HEK293 (cell line): ENCODE data around the gene KDM4B.

ENCODE experiments used
- CTCF ChIA-PET: fragments of 350-600 bp; formaldehyde crosslinking; extraction: SDS; loops from one replicate; lab custom pipeline; 2021; ENCODE audit warnings: antibody characterized with exemption; lab: Yijun Ruan, JAX
- POLR2A ChIA-PET: fragments of 300-600 bp; formaldehyde crosslinking; extraction: SDS; loops from one replicate; lab custom pipeline; 2020; ENCODE audit warnings: antibody characterized with exemption, inconsistent platforms; lab: Yijun Ruan, JAX
- H3K27ac ChIP-seq: fragments of 200-500 bp; sonication (Bioruptor generic); 2 replicates; pipeline ENCODE4 v1.5.1; 2014; ENCODE audit warnings: low read depth, low read length, control low read depth, inconsistent platforms; ENCODE audit errors: extremely low read depth
- H3K36me3 ChIP-seq, 2 experiments: fragments of 200-500 bp in 1 of 2; sonication (Bioruptor generic) in 1 of 2; 1 replicate in 1 of 2; 2 replicates in 1 of 2; pipeline ENCODE4 v1.5.1; 2014 to 2017; ENCODE audit warnings: inconsistent platforms in 2 of 2, low read length in 2 of 2; ENCODE audit not compliant: control insufficient read depth in 2 of 2, insufficient read depth in 1 of 2
- H3K4me1 ChIP-seq: fragments of 200-500 bp; sonication (Bioruptor generic); 2 replicates; pipeline ENCODE4 v1.5.1; 2014; ENCODE audit warnings: mild to moderate bottlenecking, low read length, inconsistent platforms; ENCODE audit not compliant: control insufficient read depth, insufficient read depth
- H3K4me3 ChIP-seq: 2 replicates; pipeline ENCODE4 v1.5.1; 2011; ENCODE audit warnings: low read depth, mild to moderate bottlenecking, control low read depth, low read length, moderate library complexity
- H3K9me3 ChIP-seq: fragments of 200-500 bp; sonication (Bioruptor generic); 2 replicates; pipeline ENCODE4 v1.5.1; 2014; ENCODE audit warnings: low read depth, low read length, inconsistent platforms; ENCODE audit not compliant: control insufficient read depth, insufficient read depth
- HOXD13 ChIP-seq: sonication (generic); formaldehyde crosslinking; IDR thresholded peaks from 2 replicates; pipeline ENCODE4 v1.8.0; 2022; ENCODE audit warnings: missing genetic modification reagents, borderline replicate concordance
- KLF10 ChIP-seq: fragments of 450-650 bp; IDR thresholded peaks from 2 replicates; pipeline ENCODE4 v1.5.1; 2018; ENCODE audit warnings: missing biosample characterization, mild to moderate bottlenecking, missing genetic modification characterization
- SETDB1 ChIP-seq: IDR thresholded peaks from one replicate; pipeline ENCODE4 v1.6.1; 2017; ENCODE audit warnings: mild to moderate bottlenecking, low read length, moderate library complexity, mixed read lengths; ENCODE audit not compliant: insufficient read length
- ZBTB21 ChIP-seq: fragments of 450-650 bp; formaldehyde crosslinking; IDR thresholded peaks from 2 replicates; pipeline ENCODE4 v1.5.1; 2017; ENCODE audit warnings: missing biosample characterization, missing genetic modification characterization
- ZNF155 ChIP-seq: fragments of 450-650 bp; formaldehyde crosslinking; IDR thresholded peaks from 2 replicates; pipeline ENCODE4 v1.5.1; 2016; ENCODE audit warnings: missing biosample characterization, missing genetic modification characterization
- ZNF223 ChIP-seq: fragments of 450-650 bp; formaldehyde crosslinking; IDR thresholded peaks from 2 replicates; pipeline ENCODE4 v1.5.1; 2016; ENCODE audit warnings: missing biosample characterization, missing genetic modification characterization
- ZNF544 ChIP-seq: fragments of 450-650 bp; formaldehyde crosslinking; IDR thresholded peaks from 2 replicates; pipeline ENCODE4 v1.5.0; 2017; ENCODE audit warnings: missing biosample characterization, missing genetic modification characterization
- TF ChIP-seq, protein P1 (sequence below): fragments of 450-650 bp; formaldehyde crosslinking; IDR thresholded peaks from 2 replicates; pipeline ENCODE4 v1.5.1; 2017; ENCODE audit warnings: missing biosample characterization, missing genetic modification characterization
- TF ChIP-seq, protein P2 (sequence below): fragments of 450-650 bp; formaldehyde crosslinking; IDR thresholded peaks from 2 replicates; pipeline ENCODE4 v1.5.1; 2017; ENCODE audit warnings: missing biosample characterization, missing genetic modification characterization
- TF ChIP-seq, protein P3 (sequence below): fragments of 450-650 bp; formaldehyde crosslinking; IDR thresholded peaks from 2 replicates; pipeline ENCODE4 v1.5.1; 2016; ENCODE audit warnings: missing biosample characterization, missing genetic modification characterization
- TF ChIP-seq, protein P4 (sequence below): fragments of 450-650 bp; formaldehyde crosslinking; IDR thresholded peaks from 2 replicates; pipeline ENCODE4 v1.5.1; 2016; ENCODE audit warnings: missing biosample characterization, missing genetic modification characterization
- TF ChIP-seq, protein P5 (sequence below): fragments of 450-650 bp; formaldehyde crosslinking; IDR thresholded peaks from 2 replicates; pipeline ENCODE4 v1.5.0; 2017; ENCODE audit warnings: missing biosample characterization, missing genetic modification characterization, borderline replicate concordance
- TF ChIP-seq, protein P6 (sequence below): fragments of 450-650 bp; formaldehyde crosslinking; conservative IDR thresholded peaks from 2 replicates; pipeline ENCODE4 v1.5.1; 2016; ENCODE audit warnings: low read depth, missing biosample characterization, missing genetic modification characterization
- TF ChIP-seq, protein P7 (sequence below): fragments of 450-650 bp; formaldehyde crosslinking; IDR thresholded peaks from 2 replicates; pipeline ENCODE4 v1.5.1; 2016; ENCODE audit warnings: missing biosample characterization, missing genetic modification characterization

The KDM4B gene

DNA sequence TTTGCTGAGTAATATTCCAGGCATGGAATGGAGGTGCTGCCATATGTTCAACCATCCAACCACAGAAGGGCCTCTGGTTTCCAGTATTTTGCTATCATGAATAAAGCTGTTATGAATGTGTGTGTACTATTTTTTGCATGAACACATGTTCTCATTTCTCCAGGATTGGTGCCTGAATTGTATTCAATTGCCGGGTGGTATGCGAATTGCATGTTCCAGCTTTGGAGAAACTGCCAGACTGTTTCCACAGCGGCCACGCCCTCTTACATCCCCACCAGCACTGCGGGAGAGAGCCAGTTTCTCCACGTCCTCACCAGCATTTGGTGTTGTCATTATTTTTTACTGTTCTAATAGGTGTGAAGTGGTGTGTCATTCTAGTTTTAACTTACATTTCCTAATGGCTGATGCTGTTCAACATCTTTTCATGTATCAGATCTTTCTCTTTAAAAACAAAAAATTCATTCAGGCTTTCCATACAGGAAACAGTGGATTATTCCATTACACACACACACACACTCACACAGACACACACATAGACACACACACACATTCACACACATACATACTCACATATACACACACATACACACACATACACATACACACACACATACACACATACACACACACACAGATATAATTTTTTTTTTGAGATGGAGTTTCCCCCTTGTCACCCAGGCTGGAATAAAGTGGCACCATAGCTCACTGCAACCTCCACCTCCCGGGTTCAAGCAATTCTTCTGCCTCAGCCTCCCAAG lies 217.6 kb downstream of the KDM4B start:
- no peak for TF ChIP-seq HOXD13
- TF ChIP-seq, protein P1, sequence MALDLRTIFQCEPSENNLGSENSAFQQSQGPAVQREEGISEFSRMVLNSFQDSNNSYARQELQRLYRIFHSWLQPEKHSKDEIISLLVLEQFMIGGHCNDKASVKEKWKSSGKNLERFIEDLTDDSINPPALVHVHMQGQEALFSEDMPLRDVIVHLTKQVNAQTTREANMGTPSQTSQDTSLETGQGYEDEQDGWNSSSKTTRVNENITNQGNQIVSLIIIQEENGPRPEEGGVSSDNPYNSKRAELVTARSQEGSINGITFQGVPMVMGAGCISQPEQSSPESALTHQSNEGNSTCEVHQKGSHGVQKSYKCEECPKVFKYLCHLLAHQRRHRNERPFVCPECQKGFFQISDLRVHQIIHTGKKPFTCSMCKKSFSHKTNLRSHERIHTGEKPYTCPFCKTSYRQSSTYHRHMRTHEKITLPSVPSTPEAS (tag by site-specific recombination), result peak; percentile 98
- TF ChIP-seq, protein P2, sequence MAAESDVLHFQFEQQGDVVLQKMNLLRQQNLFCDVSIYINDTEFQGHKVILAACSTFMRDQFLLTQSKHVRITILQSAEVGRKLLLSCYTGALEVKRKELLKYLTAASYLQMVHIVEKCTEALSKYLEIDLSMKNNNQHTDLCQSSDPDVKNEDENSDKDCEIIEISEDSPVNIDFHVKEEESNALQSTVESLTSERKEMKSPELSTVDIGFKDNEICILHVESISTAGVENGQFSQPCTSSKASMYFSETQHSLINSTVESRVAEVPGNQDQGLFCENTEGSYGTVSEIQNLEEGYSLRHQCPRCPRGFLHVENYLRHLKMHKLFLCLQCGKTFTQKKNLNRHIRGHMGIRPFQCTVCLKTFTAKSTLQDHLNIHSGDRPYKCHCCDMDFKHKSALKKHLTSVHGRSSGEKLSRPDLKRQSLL (tag by site-specific recombination), result no peak
- TF ChIP-seq, protein P3, sequence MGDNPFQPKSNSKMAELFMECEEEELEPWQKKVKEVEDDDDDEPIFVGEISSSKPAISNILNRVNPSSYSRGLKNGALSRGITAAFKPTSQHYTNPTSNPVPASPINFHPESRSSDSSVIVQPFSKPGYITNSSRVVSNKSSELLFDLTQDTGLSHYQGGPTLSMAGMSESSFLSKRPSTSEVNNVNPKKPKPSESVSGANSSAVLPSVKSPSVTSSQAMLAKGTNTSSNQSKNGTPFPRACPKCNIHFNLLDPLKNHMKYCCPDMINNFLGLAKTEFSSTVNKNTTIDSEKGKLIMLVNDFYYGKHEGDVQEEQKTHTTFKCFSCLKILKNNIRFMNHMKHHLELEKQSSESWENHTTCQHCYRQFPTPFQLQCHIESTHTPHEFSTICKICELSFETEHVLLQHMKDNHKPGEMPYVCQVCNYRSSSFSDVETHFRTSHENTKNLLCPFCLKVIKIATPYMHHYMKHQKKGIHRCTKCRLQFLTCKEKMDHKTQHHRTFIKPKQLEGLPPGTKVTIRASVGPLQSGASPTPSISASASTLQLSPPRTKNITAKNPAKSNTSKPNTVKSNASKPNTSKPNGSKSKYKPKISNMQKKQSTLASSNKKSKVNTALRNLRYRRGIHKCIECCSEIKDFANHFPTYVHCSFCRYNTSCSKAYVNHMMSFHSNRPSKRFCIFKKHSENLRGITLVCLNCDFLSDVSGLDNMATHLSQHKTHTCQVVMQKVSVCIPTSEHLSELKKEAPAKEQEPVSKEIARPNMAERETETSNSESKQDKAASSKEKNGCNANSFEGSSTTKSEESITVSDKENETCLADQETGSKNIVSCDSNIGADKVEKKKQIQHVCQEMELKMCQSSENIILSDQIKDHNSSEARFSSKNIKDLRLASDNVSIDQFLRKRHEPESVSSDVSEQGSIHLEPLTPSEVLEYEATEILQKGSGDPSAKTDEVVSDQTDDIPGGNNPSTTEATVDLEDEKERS (tag by site-specific recombination), result no peak
- TF ChIP-seq ZNF155 (tag by site-specific recombination), result no peak
- TF ChIP-seq, protein P4, sequence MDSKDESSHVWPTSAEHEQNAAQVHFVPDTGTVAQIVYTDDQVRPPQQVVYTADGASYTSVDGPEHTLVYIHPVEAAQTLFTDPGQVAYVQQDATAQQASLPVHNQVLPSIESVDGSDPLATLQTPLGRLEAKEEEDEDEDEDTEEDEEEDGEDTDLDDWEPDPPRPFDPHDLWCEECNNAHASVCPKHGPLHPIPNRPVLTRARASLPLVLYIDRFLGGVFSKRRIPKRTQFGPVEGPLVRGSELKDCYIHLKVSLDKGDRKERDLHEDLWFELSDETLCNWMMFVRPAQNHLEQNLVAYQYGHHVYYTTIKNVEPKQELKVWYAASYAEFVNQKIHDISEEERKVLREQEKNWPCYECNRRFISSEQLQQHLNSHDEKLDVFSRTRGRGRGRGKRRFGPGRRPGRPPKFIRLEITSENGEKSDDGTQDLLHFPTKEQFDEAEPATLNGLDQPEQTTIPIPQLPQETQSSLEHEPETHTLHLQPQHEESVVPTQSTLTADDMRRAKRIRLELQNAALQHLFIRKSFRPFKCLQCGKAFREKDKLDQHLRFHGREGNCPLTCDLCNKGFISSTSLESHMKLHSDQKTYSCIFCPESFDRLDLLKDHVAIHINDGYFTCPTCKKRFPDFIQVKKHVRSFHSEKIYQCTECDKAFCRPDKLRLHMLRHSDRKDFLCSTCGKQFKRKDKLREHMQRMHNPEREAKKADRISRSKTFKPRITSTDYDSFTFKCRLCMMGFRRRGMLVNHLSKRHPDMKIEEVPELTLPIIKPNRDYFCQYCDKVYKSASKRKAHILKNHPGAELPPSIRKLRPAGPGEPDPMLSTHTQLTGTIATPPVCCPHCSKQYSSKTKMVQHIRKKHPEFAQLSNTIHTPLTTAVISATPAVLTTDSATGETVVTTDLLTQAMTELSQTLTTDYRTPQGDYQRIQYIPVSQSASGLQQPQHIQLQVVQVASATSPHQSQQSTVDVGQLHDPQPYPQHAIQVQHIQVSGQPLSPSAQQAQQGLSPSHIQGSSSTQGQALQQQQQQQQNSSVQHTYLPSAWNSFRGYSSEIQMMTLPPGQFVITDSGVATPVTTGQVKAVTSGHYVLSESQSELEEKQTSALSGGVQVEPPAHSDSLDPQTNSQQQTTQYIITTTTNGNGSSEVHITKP (tag by site-specific recombination), result peak; percentile 58
- TF ChIP-seq, protein P5, sequence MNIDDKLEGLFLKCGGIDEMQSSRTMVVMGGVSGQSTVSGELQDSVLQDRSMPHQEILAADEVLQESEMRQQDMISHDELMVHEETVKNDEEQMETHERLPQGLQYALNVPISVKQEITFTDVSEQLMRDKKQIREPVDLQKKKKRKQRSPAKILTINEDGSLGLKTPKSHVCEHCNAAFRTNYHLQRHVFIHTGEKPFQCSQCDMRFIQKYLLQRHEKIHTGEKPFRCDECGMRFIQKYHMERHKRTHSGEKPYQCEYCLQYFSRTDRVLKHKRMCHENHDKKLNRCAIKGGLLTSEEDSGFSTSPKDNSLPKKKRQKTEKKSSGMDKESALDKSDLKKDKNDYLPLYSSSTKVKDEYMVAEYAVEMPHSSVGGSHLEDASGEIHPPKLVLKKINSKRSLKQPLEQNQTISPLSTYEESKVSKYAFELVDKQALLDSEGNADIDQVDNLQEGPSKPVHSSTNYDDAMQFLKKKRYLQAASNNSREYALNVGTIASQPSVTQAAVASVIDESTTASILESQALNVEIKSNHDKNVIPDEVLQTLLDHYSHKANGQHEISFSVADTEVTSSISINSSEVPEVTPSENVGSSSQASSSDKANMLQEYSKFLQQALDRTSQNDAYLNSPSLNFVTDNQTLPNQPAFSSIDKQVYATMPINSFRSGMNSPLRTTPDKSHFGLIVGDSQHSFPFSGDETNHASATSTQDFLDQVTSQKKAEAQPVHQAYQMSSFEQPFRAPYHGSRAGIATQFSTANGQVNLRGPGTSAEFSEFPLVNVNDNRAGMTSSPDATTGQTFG (tag by site-specific recombination), result no peak
- POLR2A ChIA-PET, result interaction anchor here (0.7 kb wide), 1 partner anchor 292 kb away, joined by 3 read pairs; no protein-coding TSS in a partner anchor
- CTCF ChIA-PET, result no interaction called here
- Histone ChIP-seq H3K4me3 (no peak overlapping the region), H3K36me3 (no peaks in the 10 kb centered on the region), H3K27ac (no peak overlapping the region), H3K4me1 (peaks cover 4% of the 10 kb centered on the region; the same call in 1 of the 2 replicates), H3K9me3 (no peaks in the 10 kb centered on the region)

DNA sequence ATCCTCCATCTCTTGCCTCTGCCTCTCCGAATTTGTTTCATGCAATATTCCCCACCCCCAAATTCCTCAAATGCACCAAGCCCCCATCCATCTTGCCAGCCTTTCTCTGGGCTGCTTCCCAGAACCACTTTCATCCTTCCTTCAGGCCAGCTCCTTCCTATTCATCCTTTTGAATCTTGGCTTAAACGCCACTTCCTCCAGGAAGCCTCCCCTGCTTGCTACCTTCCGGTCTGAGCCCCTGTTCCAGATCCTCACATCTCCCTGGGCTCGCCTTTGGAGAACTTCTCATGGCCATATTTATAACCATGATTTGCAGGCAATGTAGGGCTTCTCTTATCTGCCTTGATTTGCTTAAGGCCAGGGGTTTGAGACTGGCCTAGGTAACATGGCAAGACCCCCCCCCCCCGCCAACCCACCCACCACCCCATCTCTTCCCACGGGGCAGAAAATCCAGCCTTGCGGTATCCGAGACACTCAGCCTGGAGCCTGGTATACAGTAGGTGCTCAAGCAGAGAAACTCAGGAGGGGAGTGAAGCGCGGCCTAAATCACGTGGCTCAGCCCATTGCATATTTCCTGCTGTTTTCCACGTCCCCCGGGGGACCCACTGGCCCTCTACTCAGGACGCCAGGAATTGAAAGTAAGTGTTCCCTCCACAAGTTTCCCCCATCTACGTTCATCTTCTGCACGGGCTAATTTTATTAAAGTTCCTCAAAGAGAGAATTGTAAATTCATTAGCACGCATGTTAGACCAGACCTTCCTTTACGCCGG lies 219.8 kb downstream of the KDM4B start:
- no peak for TF ChIP-seq KLF10 (tag by site-specific recombination)
- no peak for TF ChIP-seq SETDB1
- TF ChIP-seq, protein P6, sequence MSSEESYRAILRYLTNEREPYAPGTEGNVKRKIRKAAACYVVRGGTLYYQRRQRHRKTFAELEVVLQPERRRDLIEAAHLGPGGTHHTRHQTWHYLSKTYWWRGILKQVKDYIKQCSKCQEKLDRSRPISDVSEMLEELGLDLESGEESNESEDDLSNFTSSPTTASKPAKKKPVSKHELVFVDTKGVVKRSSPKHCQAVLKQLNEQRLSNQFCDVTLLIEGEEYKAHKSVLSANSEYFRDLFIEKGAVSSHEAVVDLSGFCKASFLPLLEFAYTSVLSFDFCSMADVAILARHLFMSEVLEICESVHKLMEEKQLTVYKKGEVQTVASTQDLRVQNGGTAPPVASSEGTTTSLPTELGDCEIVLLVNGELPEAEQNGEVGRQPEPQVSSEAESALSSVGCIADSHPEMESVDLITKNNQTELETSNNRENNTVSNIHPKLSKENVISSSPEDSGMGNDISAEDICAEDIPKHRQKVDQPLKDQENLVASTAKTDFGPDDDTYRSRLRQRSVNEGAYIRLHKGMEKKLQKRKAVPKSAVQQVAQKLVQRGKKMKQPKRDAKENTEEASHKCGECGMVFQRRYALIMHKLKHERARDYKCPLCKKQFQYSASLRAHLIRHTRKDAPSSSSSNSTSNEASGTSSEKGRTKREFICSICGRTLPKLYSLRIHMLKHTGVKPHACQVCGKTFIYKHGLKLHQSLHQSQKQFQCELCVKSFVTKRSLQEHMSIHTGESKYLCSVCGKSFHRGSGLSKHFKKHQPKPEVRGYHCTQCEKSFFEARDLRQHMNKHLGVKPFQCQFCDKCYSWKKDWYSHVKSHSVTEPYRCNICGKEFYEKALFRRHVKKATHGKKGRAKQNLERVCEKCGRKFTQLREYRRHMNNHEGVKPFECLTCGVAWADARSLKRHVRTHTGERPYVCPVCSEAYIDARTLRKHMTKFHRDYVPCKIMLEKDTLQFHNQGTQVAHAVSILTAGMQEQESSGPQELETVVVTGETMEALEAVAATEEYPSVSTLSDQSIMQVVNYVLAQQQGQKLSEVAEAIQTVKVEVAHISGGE (tag by site-specific recombination), result peak; percentile 80
- no peak for TF ChIP-seq ZNF223 (tag by site-specific recombination)
- TF ChIP-seq ZNF544, result no peak
- TF ChIP-seq ZBTB21, result no peak
- TF ChIP-seq, protein P7, sequence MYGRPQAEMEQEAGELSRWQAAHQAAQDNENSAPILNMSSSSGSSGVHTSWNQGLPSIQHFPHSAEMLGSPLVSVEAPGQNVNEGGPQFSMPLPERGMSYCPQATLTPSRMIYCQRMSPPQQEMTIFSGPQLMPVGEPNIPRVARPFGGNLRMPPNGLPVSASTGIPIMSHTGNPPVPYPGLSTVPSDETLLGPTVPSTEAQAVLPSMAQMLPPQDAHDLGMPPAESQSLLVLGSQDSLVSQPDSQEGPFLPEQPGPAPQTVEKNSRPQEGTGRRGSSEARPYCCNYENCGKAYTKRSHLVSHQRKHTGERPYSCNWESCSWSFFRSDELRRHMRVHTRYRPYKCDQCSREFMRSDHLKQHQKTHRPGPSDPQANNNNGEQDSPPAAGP (tag by site-specific recombination), result no peak
- TF ChIP-seq, all 188 proteins: peak for 1
- Histone ChIP-seq H3K27ac (no peak overlapping the region), H3K36me3 (no peaks in the 10 kb centered on the region), H3K4me3 (no peak overlapping the region), H3K9me3 (no peaks in the 10 kb centered on the region), H3K4me1 (peaks cover 4% of the 10 kb centered on the region; the same call in 1 of the 2 replicates)
- POLR2A ChIA-PET, result no interaction called here
- CTCF ChIA-PET, result interaction anchor here (1.1 kb wide), 1 partner anchor 140 kb away, joined by 3 read pairs; no protein-coding TSS in a partner anchor
